Activated naive CD8-positive, alpha-beta T cell treated with anti-CD3 and anti-CD28 coated beads, Interleukin-2, amount 50 U/mL, for 16 hours (primary cell): Measurements from ENCODE around the gene TMEM217.

Experiments used
- DNase-seq: peaks from one replicate; pipeline ENCODE4 v3.0.0-alpha.2; 2020; ENCODE audit warnings: low read depth, low spot score

Gene TMEM217

DNA sequence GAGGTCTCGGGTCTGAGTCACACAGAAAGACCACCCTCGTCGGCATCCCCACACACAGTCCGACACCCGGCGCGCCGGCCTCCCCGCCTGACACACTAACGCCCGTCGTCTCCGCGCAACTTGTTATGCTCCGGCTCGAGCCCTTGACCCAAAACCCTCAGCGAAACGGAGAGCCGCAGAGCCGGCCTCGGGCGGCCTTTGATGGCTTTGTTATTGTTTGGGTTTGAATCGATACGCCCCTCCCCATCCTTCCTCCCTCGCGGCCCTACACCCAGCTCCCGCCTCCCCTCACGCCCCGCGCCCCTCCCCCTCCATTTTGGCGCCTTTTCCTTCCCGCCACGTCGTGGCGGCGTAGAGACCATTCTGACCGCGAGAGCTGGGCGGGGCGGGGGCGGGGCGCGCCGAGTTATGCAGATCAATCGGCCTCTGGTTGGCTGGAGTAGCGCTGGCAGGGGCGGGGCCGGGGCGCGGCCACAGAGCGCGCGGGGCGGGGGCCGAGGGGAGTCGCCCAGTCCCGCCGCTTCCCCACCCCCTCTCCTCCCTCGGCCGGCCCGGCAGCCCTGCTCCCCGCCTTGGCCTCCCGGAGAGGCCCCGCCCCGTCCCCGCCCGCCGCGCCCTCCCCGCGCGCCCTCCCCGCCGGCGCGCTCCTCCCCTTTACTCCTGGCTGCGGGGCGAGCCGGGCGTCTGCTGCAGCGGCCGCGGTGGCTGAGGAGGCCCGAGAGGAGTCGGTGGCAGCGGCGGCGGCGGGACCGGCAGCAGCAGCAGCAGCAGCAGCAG is 88.3 kb downstream of the TMEM217 start, which contains the start of gene PIM1:
Gene PIM1 (plus strand): TSS at position 657 of the 777 bp plus-strand sequence. CDS start 424 bp downstream, outside the sequence.
- DNase-seq = peak; percentile 99

DNA sequence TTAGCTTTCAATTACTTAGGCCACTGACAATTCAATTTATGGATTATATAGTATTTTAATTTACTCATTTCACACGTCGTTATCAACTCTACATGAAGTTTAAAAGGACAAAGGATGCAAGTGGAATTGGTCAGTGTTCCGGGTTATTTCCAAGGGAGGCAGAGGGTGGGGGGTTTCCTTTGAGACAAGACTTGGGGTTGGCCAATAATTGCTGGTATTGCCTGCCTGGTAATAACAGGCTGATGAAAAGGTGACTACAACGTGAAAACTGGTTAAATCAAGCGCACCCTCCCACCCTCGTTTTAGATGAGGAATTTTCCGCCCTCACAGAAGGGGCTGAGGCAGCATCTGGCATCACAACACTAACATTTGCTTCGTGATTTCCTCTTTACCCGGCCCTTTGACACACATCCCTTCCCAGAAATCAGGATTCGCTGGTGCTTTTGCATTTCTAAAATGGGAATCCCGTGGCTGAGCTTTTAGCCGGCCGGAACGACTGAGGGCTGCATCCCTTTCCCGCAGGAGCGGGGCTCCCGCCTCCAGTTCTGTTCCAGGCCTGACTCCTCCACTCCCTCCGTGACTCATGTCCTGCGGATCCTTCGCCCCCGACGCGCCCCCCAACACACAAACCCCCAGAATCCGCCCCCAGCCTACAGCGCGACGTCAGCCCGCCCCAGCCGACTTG is 89.0 kb downstream of the TMEM217 start:
- no peak for DNase-seq

DNA sequence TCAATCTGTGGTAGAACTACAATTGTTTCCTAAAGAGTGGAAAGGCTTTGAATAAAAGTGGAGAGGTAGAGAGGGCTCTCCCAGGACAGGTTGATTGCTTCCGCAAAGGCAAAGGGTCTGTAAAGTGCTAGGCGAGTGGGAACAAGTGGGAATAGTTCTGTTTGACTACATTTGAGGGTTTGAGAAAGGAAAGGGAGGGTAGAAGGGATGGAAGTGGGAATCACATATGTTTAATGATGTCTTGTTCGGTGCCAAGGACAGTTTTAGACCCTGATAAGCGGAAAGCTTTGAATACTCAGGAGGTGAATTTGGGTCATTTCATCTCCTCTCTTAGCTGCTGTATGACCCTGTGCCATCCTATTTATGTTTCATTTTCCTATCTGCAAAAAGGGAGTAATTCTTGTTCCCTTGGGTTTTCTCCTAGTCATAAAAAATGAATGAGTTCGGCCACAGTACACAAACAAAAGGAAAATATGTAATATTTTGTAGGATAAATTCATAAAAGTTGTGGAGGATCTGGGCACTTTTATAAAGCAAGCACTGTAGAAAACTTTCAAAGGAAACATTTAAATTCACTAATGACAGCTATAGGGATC is 89.7 kb downstream of the TMEM217 start:
- DNase-seq = no peak

DNA sequence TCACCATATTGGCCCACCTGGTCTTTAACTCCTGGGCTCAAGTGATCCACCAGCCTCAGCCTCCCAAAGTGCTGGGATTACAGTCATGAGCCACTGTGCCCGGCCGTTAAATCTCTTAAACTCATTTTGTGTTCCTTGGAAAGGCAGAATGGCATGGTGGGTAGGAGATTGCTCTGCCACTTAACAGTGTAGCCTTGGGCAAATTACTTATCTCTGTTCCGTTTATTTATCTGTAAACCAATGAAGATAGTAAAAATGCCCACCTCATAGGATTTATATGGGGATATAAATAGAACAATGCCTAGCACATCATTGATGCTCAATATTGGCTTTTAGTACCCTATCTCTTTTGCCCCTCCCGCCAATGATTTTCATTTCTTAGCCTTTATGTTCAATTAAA is 95.2 kb downstream of the TMEM217 start:
- DNase-seq = no peak
